AG10803 (cell line): Measurements from ENCODE around the gene PITX1.

Source experiments
- DNase-seq: peaks from one replicate; pipeline ENCODE4 v3.0.0; 2010; ENCODE audit warnings: low read depth
- H3K4me3 ChIP-seq: 2 replicates; pipeline ENCODE4 v1.5.1; 2011; ENCODE audit warnings: mild to moderate bottlenecking, low read length, control low read depth
- TF ChIP-seq, protein P1 (sequence below): conservative IDR thresholded peaks from 2 replicates; pipeline ENCODE4 v1.5.1; 2011; ENCODE audit warnings: mild to moderate bottlenecking, low read length, control low read depth, inconsistent platforms

The PITX1 gene

GRCh38 chr5:135027697-135028615 lies 6.1 kb downstream of the PITX1 start:
- TF ChIP-seq, protein P1, sequence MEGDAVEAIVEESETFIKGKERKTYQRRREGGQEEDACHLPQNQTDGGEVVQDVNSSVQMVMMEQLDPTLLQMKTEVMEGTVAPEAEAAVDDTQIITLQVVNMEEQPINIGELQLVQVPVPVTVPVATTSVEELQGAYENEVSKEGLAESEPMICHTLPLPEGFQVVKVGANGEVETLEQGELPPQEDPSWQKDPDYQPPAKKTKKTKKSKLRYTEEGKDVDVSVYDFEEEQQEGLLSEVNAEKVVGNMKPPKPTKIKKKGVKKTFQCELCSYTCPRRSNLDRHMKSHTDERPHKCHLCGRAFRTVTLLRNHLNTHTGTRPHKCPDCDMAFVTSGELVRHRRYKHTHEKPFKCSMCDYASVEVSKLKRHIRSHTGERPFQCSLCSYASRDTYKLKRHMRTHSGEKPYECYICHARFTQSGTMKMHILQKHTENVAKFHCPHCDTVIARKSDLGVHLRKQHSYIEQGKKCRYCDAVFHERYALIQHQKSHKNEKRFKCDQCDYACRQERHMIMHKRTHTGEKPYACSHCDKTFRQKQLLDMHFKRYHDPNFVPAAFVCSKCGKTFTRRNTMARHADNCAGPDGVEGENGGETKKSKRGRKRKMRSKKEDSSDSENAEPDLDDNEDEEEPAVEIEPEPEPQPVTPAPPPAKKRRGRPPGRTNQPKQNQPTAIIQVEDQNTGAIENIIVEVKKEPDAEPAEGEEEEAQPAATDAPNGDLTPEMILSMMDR: no peak
- no peak overlapping the region for H3K4me3 ChIP-seq
- no peak for DNase-seq

- TF ChIP-seq, protein P1: no peak
- no peak for DNase-seq
- H3K4me3 ChIP-seq: no peak overlapping the region
Measured at GRCh38 chr5:135027266-135027696, 6.7 kb downstream of the PITX1 start.

DNA sequence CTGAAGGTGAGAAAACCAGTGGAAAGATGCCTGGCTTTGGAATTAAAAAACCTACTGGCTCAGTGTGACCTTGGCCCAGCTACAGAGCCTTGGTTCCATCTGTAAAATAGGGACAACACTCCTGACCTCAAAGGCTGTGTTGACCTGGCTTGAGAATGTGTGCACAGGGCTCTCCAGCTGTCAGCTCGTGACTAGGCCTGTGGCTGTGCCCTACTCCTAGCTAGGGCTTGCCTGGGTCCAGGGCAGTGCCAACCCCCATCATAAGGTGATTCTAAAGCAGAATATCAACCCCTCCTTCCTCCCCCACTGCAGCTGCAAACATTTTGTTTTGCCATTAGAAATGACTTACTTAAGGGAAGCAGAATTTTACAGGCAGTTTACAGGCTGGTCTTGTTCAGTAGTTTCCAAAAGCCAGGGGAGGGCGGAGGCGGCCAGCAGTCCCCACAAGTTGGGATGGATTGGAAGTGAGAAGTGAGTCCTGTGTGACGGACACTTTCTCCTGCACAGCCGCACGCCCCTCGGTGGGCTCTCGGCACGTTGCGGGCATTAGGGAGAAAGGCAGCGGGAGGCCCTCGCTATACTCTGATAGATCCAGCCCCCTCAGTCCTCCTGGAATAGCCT lies 7.3 kb downstream of the PITX1 start:
- TF ChIP-seq, protein P1: no peak
- no peak overlapping the region for H3K4me3 ChIP-seq
- no peak for DNase-seq

DNA sequence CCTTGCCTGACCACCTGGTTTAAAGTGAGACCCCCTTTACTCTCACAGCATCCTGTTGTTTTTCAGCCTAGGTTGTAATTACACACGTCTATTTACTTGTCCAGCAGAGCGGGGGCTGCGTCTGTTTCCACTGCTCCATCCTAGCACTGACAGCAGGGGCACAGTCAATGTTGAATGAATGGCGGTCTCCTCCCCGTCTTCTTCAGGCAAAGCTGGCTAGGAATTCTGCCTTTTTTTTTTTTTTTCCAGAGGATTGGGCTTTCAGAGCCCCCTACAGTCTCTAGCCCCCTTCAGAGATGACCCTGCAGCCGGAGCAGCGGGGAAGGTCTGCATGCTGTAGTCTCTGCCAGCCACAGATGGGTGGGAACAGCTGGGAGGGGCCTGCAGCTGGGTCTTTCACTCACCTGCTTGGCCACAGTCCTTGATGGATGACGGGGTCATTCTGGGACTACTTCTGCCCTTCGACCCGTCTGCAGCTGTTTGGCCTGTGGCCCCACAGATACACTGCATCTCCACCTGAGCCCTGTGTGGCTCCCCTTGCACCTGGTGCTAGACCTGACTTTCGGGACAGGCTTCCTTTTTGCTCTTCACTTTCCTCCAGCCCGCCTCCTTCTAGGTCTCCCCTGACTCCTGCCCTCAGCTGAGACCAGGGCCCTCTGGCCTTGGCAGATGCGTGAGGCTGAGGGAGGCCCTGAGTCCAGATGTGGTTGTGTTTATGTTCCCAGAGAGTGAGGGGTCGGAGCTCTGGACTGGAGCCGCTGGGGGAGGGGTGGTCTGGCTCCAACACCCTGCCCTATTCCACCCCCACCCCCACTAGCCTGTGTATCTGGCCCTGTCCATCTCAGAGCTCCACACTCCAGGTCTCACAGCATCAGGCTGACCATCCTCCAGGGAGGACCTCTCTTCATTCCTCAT lies 8.0 kb downstream of the PITX1 start:
- H3K4me3 ChIP-seq: no peak overlapping the region
- TF ChIP-seq, protein P1: no peak
- no peak for DNase-seq

- H3K4me3 ChIP-seq: no peak overlapping the region
- no peak for DNase-seq
- TF ChIP-seq, protein P1: no peak
Measured at GRCh38 chr5:135024956-135025729, 8.9 kb downstream of the PITX1 start.

GRCh38 chr5:135020111-135020895 lies 13.7 kb downstream of the PITX1 start:
- DNase-seq: no peak
- TF ChIP-seq, protein P1: no peak
- no peak overlapping the region for H3K4me3 ChIP-seq
